Neural progenitor cell (in vitro differentiated cells): Measurements from ENCODE around the gene IQCF6. TPM values are rescaled to one million over a fixed set of nuclear protein-coding genes. Genes with fewer than 3 reads are reported as not detected.
"Not testable (repeated sequence)": the region's sequence is repeated elsewhere in the genome, so short reads cannot be mapped to it uniquely, and the experiment has no call there.

Experiments used
- DNase-seq: peaks from one replicate; pipeline ENCODE4 v3.0.0-alpha.2; 2016; ENCODE audit warnings: low spot score
- H2AFZ ChIP-seq: fragments of 200-600 bp; sonication (generic); replicated peaks from 2 replicates; pipeline ENCODE4 v1.6.1; 2016; ENCODE audit warnings: antibody characterized with exemption
- H3F3A ChIP-seq: fragments of 200-600 bp; sonication (generic); 2 replicates; pipeline ENCODE4 v1.6.1; 2016; ENCODE audit warnings: antibody characterized with exemption, low read depth
- H3K27ac ChIP-seq: fragments of 200-600 bp; sonication (generic); 2 replicates; pipeline ENCODE4 v1.5.1; 2016; ENCODE audit warnings: mild to moderate bottlenecking
- H3K27me3 ChIP-seq: fragments of 200-600 bp; sonication (generic); 2 replicates; pipeline ENCODE4 v1.6.1; 2016; ENCODE audit warnings: mild to moderate bottlenecking, moderate library complexity
- H3K36me3 ChIP-seq: fragments of 200-600 bp; sonication (generic); 2 replicates; pipeline ENCODE4 v1.5.1; 2016
- H3K4me1 ChIP-seq: fragments of 200-600 bp; sonication (generic); 2 replicates; pipeline ENCODE4 v1.6.1; 2016; ENCODE audit warnings: mixed run types
- H3K4me2 ChIP-seq: fragments of 200-600 bp; sonication (generic); 2 replicates; pipeline ENCODE4 v1.6.1; 2016
- H3K4me3 ChIP-seq: fragments of 200-600 bp; sonication (generic); 2 replicates; pipeline ENCODE4 v1.5.1; 2016
- H3K79me2 ChIP-seq: fragments of 200-600 bp; sonication (generic); 2 replicates; pipeline ENCODE4 v1.6.1; 2016; ENCODE audit warnings: low read depth
- H3K9ac ChIP-seq: fragments of 200-600 bp; sonication (generic); 2 replicates; pipeline ENCODE4 v1.6.1; 2016
- H3K9me3 ChIP-seq: fragments of 200-600 bp; sonication (generic); 2 replicates; pipeline ENCODE4 v1.5.1; 2016; ENCODE audit warnings: low read depth
- H4K20me1 ChIP-seq: fragments of 200-600 bp; sonication (generic); 2 replicates; pipeline ENCODE4 v1.6.1; 2016; ENCODE audit warnings: low read depth
- H3K27ac Mint-ChIP-seq: 3 replicates; pipeline ENCODE4 v1.8.0; 2021; ENCODE audit warnings: mixed read lengths
- H3K27me3 Mint-ChIP-seq: 2 replicates; pipeline ENCODE4 v1.8.0; 2022; ENCODE audit warnings: low read depth, mild to moderate bottlenecking, inconsistent platforms, moderate library complexity, mixed read lengths; ENCODE audit not compliant: insufficient read depth
- H3K36me3 Mint-ChIP-seq: 3 replicates; pipeline ENCODE4 v1.8.0; 2021; ENCODE audit warnings: mixed read lengths
- H3K4me1 Mint-ChIP-seq: 3 replicates; pipeline ENCODE4 v1.8.0; 2021; ENCODE audit warnings: mixed read lengths
- H3K4me3 Mint-ChIP-seq: 3 replicates; pipeline ENCODE4 v1.8.0; 2021; ENCODE audit warnings: mild to moderate bottlenecking, moderate library complexity, mixed read lengths
- H3K9me3 Mint-ChIP-seq: 3 replicates; pipeline ENCODE4 v1.8.0; 2020; ENCODE audit warnings: mixed read lengths
- EZH2 ChIP-seq: fragments of 200-600 bp; sonication (generic); IDR thresholded peaks from 2 replicates; pipeline ENCODE4 v1.6.1; 2017; ENCODE audit warnings: antibody characterized with exemption, mild to moderate bottlenecking, moderate library complexity
- EZH2phosphoT487 ChIP-seq: fragments of 200-600 bp; sonication (generic); IDR thresholded peaks from 2 replicates; pipeline ENCODE4 v1.6.1; 2017; ENCODE audit warnings: antibody characterized with exemption
- total RNA-seq: library from RNA; depleted of rRNA; stranded (reverse); fragments of >200 nt; gene quantifications from 2 replicates; pipeline ENCODE4 v1.2.3, GENCODE V29; 2015; ENCODE audit warnings: low replicate concordance
- TF ChIP-seq, protein P1 (sequence below): fragments of 200-600 bp; sonication (generic); IDR thresholded peaks from 2 replicates; pipeline ENCODE4 v1.5.1; 2017; ENCODE audit warnings: antibody characterized with exemption, mild to moderate bottlenecking

IQCF6 gene
- total RNA-seq, 1 donor from 2014 or later: not detected

DNA sequence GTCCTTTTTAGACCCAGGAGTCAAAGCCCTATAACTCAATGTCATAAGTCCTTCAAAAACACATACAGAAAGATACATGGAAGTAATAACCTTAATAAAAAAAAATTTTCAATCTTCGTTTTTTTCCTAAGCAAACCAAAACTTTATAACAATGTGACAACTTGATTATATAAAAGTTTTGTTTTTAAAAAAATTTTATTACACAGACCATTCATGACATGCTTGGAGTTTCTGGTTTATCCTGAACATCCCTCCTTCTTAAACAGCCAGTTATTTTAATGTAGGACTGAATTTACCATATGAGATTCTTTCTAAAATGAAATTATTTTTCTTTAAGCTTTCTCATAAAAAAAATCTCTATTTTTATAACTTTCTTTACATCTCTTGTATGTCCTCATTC lies 30.7 kb downstream of the IQCF6 start:
- Mint-ChIP-seq H3K27ac (no peak overlapping the region), H3K27me3 (peaks cover 2% of the 10 kb centered on the region), H3K4me3 (no peak overlapping the region), H3K9me3 (peaks cover 6% of the 10 kb centered on the region), H3K4me1 (no peaks in the 10 kb centered on the region), H3K36me3 (no peaks in the 10 kb centered on the region)
- Histone ChIP-seq H3F3A (no peaks in the 10 kb centered on the region), H3K4me1 (no peaks in the 10 kb centered on the region), H3K27ac (no peak overlapping the region), H3K79me2 (no peaks in the 10 kb centered on the region), H3K9ac (no peak overlapping the region), H3K4me3 (no peak overlapping the region), H2AFZ (no peak overlapping the region), H3K27me3 (no peaks in the 10 kb centered on the region), H3K36me3 (no peaks in the 10 kb centered on the region), H3K4me2 (no peak overlapping the region), H4K20me1 (no peaks in the 10 kb centered on the region), H3K9me3 (peaks cover 8% of the 10 kb centered on the region)
- DNase-seq: no peak
- TF ChIP-seq EZH2phosphoT487 (no peak), EZH2 (no peak)
- TF ChIP-seq, protein P1, sequence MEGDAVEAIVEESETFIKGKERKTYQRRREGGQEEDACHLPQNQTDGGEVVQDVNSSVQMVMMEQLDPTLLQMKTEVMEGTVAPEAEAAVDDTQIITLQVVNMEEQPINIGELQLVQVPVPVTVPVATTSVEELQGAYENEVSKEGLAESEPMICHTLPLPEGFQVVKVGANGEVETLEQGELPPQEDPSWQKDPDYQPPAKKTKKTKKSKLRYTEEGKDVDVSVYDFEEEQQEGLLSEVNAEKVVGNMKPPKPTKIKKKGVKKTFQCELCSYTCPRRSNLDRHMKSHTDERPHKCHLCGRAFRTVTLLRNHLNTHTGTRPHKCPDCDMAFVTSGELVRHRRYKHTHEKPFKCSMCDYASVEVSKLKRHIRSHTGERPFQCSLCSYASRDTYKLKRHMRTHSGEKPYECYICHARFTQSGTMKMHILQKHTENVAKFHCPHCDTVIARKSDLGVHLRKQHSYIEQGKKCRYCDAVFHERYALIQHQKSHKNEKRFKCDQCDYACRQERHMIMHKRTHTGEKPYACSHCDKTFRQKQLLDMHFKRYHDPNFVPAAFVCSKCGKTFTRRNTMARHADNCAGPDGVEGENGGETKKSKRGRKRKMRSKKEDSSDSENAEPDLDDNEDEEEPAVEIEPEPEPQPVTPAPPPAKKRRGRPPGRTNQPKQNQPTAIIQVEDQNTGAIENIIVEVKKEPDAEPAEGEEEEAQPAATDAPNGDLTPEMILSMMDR: no peak

GRCh38 chr3:51747840-51748239 lies 31.2 kb downstream of the IQCF6 start:
- Mint-ChIP-seq H3K4me1 (no peaks in the 10 kb centered on the region), H3K27ac (no peak overlapping the region), H3K36me3 (no peaks in the 10 kb centered on the region), H3K9me3 (peaks cover 6% of the 10 kb centered on the region), H3K4me3 (no peak overlapping the region), H3K27me3 (peaks cover 2% of the 10 kb centered on the region)
- Histone ChIP-seq H3K4me2 (no peak overlapping the region), H3K4me1 (no peaks in the 10 kb centered on the region), H3K36me3 (no peaks in the 10 kb centered on the region), H3F3A (no peaks in the 10 kb centered on the region), H3K9me3 (peaks cover 8% of the 10 kb centered on the region), H3K9ac (no peak overlapping the region), H3K27ac (no peak overlapping the region), H3K4me3 (no peak overlapping the region), H4K20me1 (no peaks in the 10 kb centered on the region), H3K79me2 (no peaks in the 10 kb centered on the region), H2AFZ (no peak overlapping the region), H3K27me3 (no peaks in the 10 kb centered on the region)
- TF ChIP-seq EZH2phosphoT487 (no peak), EZH2 (no peak)
- TF ChIP-seq, protein P1: no peak
- no peak for DNase-seq

DNA sequence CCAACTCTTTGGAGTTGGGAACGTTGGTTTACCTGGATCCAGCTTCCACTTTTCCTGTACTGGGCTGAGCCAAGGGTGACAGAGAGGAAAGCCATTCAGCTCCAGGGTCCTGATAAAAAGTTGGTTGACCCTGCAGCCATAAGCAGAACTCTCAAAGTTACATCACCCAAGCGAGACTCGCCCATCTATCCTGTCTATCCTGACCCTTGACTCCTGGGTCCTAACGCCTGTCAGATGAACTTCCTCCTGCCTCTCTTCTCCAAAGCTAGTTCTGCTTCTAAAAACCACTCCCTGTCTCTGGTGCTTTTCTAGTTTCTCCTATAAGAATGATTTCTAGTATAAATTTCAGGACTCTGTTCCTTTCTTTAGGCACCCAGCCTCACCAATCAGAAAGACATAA lies 36.1 kb downstream of the IQCF6 start:
- H3K27me3 ChIP-seq, DNase-seq, H3K27ac Mint-ChIP-seq, H3K4me1 ChIP-seq, H3K4me3 Mint-ChIP-seq, H3K9me3 Mint-ChIP-seq, H3K36me3 Mint-ChIP-seq, H3K4me3 ChIP-seq, H4K20me1 ChIP-seq, H3K9ac ChIP-seq, H3K27ac ChIP-seq, H3K4me2 ChIP-seq, H3K4me1 Mint-ChIP-seq, H3K9me3 ChIP-seq, H3F3A ChIP-seq, H3K27me3 Mint-ChIP-seq, H3K79me2 ChIP-seq, H2AFZ ChIP-seq, H3K36me3 ChIP-seq: not testable (repeated sequence)

- not testable (repeated sequence) for H3K4me1 Mint-ChIP-seq, H3K4me3 Mint-ChIP-seq, DNase-seq, H3K4me3 ChIP-seq, H3K36me3 ChIP-seq, H3K27ac ChIP-seq, H3K9me3 Mint-ChIP-seq, H3K27me3 Mint-ChIP-seq, H3K4me2 ChIP-seq, H3K27ac Mint-ChIP-seq, H3K9ac ChIP-seq, H3K4me1 ChIP-seq, H3K27me3 ChIP-seq, H3K79me2 ChIP-seq, H3K36me3 Mint-ChIP-seq, H2AFZ ChIP-seq, H3K9me3 ChIP-seq, H4K20me1 ChIP-seq, H3F3A ChIP-seq
These were observed 36.7 kb downstream of the IQCF6 start for GRCh38 chr3:51742320-51742719.
